HG03520 (cell line): ENCODE data around the gene XRCC4.
"Not testable (repeated sequence)": the region's sequence is repeated elsewhere in the genome, so short reads cannot be mapped to it uniquely, and the experiment has no call there.

Experiments used
- ATAC-seq: cut with Tn5 transposase; IDR thresholded peaks from one replicate; pipeline ENCODE4 v1.9.1; 2021; ENCODE audit warnings: mild to moderate bottlenecking, moderate library complexity; ENCODE audit not compliant: unreplicated experiment

The XRCC4 gene

DNA sequence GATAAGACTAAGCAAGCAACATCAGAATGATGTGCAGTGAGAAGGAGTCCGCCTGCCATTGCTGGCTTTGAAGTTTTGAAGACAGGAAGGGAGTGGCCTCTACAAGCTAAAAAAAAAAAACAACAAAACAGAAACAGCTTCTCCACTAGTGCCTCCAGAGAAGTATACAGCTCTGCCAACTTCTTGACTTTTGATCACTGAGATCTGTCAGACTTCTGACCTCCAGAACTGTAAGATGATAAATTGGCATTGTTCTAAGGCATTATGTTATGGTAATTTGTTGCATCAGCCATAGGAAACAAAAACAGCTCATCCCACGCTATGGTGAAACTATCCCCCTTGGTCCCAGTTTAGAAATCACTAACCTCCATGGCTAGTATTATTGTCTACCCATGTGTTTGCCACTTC lies 263.2 kb downstream of the XRCC4 start:
- peak; percentile 71 for ATAC-seq

- ATAC-seq: no peak
Observed at GRCh38 chr5:83341815-83342334, 264.5 kb downstream of the XRCC4 start.

DNA sequence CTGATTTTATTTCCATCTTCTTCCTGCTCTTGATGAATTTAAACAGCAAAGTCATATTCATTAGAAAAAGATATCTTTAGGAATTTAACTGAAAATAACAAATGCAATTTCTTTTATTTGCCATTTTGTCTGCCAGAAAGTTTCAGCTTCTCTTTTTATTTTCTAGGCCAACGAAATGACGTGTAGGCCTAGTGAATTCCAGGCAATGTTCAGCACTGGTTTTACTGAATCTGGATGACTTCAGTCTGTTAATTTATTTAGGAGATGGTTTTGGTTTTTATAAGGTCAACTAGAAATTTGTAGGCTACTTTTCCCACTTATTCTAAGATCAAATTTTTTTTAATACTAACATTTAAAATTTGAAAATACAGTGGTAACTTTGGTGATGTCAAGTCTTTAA lies 265.1 kb downstream of the XRCC4 start:
- no peak for ATAC-seq

DNA sequence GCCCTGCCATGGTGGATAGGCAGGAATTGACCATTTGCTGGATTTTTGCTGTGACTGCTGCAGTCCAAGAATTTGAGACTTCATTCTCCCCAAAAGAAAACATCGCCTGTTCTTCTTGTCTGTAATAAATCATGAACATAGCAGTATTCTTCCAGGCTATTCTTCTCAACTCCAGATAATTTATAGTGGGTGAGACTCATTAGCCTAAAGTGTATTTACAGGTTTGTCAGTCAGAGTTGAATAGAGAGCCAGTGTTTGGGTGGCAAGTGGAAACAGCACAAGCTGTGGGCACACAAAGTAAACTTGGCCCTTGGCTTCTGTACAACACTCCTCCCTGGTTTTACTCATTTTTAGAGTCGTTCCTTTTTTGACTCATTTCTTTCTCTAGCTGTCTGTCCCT lies 266.0 kb downstream of the XRCC4 start:
- no peak for ATAC-seq

DNA sequence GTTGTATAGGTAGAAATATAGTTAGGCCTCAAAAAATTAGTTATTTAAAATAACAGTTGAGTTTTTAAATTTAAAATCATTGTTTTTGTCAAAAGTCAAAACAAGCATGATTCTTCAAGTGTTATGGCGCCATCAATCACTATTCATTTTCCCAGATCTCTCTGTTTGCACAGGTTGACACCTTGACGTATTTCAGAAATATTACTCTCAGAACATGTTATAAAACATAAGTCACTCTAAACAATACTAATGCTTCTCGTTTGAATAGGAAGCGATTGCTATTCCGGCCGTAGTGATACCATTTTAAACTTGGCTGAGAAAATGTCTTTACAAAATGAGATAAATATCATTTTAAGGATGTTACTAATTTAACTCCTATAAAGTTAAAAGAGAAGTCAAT lies 268.1 kb downstream of the XRCC4 start:
- ATAC-seq: no peak

DNA sequence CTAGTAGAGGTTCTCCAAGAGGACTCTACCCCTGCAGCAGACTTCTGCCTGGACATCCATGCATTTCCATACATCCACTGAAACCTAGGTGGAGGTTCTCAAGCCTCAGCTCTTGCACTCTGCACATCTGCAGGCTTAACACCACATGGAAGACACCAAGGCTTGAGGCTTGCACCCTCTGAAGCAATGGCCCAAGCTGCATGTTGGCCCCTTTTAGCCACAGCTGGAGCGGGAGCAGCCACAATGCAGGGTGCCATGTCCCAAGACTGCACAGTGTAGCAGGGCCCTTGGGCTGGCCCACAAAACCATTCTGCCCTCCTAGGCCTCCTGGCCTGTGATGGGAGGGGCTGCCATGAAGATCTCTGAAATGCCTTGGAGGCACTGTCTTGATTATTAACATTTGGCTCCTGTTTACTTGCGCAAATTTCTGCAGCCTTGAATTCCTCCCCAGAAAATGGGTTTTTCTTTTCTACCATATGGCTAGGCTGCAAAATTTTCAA lies 271.0 kb downstream of the XRCC4 start:
- no peak for ATAC-seq

- ATAC-seq: no peak
Observed at GRCh38 chr5:83353231-83353630, 275.9 kb downstream of the XRCC4 start.

DNA sequence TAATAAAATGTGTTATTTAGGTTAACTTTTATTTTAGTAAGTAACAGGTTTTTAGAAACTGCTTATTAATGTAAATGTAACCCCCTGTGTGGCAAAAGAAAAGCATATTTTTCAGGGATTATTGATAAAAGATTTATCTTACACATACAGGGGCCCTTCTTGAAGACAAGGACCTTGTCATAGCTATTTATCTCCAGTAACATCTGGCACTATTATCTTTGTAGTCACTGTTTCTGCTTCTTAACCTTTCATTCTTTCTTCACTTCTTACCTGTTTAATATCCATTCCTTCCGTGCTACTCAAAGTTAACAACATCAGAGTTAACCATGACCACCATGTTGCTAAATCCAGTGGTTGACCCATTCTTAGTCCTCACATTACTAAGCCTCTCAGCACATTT lies 276.4 kb downstream of the XRCC4 start:
- ATAC-seq: no peak

GRCh38 chr5:83354958-83355357 lies 277.6 kb downstream of the XRCC4 start:
- no peak for ATAC-seq

DNA sequence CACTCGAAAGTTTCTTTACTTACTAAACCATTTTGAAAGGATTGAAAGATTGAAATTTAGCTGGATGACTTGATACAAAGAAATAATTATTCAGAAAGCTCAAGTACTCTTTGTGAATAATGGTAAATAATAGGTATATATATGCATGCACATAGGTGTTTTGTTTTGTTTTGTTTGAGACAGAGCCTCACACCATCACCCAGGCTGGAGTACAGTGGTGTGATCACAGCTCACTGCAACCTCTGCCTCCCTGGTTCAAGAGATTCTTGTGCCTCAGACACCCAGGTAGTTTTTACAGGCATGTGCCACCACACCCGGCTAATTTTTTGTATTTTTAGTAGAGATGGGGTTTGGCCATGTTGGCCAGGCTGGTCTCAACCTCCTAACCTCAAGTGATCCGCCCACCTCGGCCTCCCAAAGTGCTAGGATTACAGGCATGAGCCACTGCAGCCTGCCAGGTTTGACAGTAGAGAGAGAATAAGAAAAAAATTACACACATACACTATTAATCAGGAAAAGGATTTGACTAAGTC lies 278.2 kb downstream of the XRCC4 start:
- not testable (repeated sequence) for ATAC-seq

GRCh38 chr5:83357621-83358231 lies 280.4 kb downstream of the XRCC4 start:
- ATAC-seq: peak; percentile 47

- no peak for ATAC-seq
Observed at GRCh38 chr5:83360573-83360972, 283.2 kb downstream of the XRCC4 start.

DNA sequence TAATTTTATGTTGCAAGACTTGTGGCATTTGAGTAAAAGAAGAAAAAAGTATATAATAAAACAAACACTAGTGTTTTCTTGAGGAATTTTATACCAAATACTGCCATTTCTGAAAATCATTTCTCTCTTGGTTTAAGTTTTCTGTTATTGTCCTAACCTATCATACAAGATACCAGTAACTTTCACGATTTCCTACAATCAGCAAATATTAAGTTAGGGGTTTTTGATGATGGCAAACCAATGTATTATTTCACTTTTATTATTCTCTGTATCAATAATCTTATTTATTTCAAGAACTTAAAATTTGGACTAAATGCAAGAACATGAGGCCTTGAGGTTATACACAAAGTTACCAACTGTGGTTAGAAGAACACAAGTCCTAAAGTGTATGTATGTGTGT lies 285.2 kb downstream of the XRCC4 start:
- ATAC-seq: no peak

GRCh38 chr5:83363111-83363885 lies 286.0 kb downstream of the XRCC4 start:
- ATAC-seq: no peak

DNA sequence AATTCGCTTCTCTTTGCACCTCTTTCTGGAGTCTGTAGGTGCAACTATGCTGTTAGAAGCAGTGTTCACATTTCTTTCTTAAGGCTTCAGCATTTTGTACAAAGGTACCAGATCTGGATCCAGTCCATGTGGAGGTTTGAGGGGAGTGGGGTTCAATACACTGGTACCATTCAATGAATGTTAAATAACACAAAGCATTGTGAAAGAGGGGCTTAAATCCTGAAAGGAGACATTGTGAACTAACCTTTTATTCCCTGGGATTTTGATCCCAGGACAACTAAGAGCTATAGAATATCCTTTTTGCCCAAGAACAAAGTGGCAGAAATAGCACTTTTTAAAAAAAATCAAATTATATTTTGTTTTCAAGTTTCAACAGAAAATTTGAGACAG lies 286.5 kb downstream of the XRCC4 start:
- ATAC-seq: no peak

GRCh38 chr5:83364312-83365299 lies 287.3 kb downstream of the XRCC4 start:
- ATAC-seq: peak; percentile 59

DNA sequence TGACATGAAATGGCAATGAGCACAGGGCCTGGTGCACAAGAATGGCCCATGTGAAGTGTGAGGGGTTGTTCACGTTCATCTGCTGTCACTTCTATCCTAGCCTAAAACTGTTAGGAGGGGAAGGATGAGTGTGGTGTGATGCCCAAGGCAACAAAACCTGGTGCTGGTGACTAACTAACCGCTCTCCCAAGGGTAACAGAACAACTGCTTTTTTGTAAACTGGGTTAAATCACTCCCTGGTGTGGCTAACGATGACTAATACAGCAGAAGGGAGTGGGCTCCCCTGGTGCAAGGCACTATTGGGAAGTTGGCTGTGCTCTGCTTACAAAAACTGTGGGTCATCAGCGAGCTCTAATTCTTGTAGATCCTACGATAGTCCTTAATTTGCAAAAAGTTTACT lies 291.0 kb downstream of the XRCC4 start:
- no peak for ATAC-seq

DNA sequence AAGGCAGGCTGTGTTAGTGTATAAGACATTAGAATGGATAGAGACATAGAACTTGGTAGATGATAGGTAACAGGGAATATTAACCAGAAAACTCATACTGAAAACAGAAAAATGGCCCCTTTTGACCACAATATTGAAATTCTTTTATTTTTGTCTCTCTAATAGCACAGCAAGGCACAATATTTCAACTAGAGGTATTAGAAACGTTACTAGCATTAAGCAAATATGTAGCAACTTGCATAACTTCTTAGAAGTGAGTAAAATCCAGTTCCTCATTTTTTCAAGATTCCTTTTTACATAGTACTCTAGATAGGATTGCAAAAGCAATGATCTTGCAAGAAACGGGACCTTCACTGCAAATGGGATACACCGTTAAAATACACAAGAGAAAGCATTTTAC lies 291.5 kb downstream of the XRCC4 start:
- peak; percentile 38 for ATAC-seq

DNA sequence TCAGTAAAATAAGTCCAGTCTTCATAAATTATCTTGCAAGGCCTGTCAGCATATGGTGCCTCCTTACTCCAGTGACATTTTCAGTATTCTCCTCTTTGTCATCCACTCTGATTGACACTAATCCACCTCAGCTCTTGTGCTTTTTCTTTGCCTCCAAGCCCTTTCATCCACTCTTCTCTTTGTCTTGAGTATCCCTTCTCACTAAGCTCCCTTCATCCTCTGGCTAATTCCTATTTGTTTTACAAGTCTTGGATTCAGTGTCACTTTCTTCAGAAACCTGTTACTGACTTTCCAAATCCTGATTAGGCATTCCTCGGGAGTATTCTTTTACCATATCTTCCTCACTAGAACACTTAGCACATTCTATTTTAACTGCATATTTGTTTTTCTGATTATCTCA lies 293.6 kb downstream of the XRCC4 start:
- no peak for ATAC-seq

GRCh38 chr5:83371726-83372125 lies 294.4 kb downstream of the XRCC4 start:
- no peak for ATAC-seq

DNA sequence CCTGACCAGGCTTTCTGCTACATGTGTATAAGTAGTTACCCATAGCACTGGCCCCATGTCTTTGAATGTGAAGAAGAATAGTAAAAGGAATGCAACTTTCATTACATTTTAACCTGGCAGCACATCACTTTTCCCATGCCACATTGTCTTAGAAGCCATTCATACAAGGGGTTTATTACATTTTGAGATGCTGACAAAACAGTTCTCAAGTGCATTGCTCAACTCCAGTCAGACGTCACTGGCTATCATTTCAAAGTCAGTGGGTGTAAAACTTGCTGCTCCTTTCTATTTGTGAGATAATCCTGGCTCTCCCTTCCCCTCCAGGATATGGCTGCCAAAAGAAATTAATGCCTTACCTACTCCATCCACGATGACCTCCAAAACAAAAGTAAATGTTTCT lies 297.2 kb downstream of the XRCC4 start:
- ATAC-seq: no peak
